Panc1 (cell line): ENCODE measurements around the gene VAV3. TPM values are rescaled to one million over a fixed set of nuclear protein-coding genes. Genes with fewer than 3 reads are reported as not detected.

Source experiments
- ATAC-seq: fragments of 200-7000 bp; cut with Tn5 transposase; 2 replicates; pipeline ENCODE4 v1.9.1; 2020; ENCODE audit warnings: mild to moderate bottlenecking, moderate library complexity
- BruUV-seq: library from RNA; stranded (reverse); fragments of 400-500 nt; replicated peaks from 2 replicates; lab custom pipeline; 2021; lab: Mats Ljungman, UMichigan
- CTCF ChIA-PET: fragments of 300-600 bp; sonication (Branson Sonifier 250); formaldehyde crosslinking; loops from one replicate; lab custom pipeline; 2022; ENCODE audit warnings: antibody characterized with exemption; lab: Charles Lee
- POLR2A ChIA-PET: fragments of 300-600 bp; sonication (Branson Sonifier 250); formaldehyde crosslinking; loops from one replicate; lab custom pipeline; 2022; ENCODE audit warnings: antibody characterized with exemption; lab: Charles Lee
- DNase-seq: peaks from one replicate; pipeline ENCODE4 v3.0.0-alpha.2; 2010; ENCODE audit warnings: low read depth, low spot score
- H3K27ac ChIP-seq: 2 replicates; pipeline ENCODE4 v1.5.1; 2011; ENCODE audit warnings: mild to moderate bottlenecking, low read length, inconsistent platforms
- H3K27me3 ChIP-seq: fragments of 200-500 bp; sonication (Bioruptor generic); 2 replicates; pipeline ENCODE4 v1.6.0; 2014; ENCODE audit warnings: low read length, inconsistent platforms; ENCODE audit not compliant: control insufficient read depth, insufficient read depth
- H3K36me3 ChIP-seq: fragments of 200-500 bp; sonication (Bioruptor generic); 2 replicates; pipeline ENCODE4 v1.5.1; 2014; ENCODE audit warnings: inconsistent platforms, mild to moderate bottlenecking, low read length, moderate library complexity; ENCODE audit not compliant: control insufficient read depth, insufficient read depth
- H3K4me1 ChIP-seq: 2 replicates; pipeline ENCODE4 v1.5.1; 2011; ENCODE audit warnings: inconsistent platforms, mild to moderate bottlenecking, low read length, moderate library complexity; ENCODE audit not compliant: control insufficient read depth, insufficient read depth
- H3K4me3 ChIP-seq, 2 experiments: 2 replicates each; pipeline ENCODE4 v1.5.1; 2011 to 2012; ENCODE audit warnings: low read depth in 2 of 2, low read length in 2 of 2, mild to moderate bottlenecking in 2 of 2, inconsistent platforms in 1 of 2, moderate library complexity in 1 of 2
- H3K9me3 ChIP-seq: fragments of 200-500 bp; sonication (Bioruptor generic); 2 replicates; pipeline ENCODE4 v1.5.1; 2014; ENCODE audit warnings: low read depth, mild to moderate bottlenecking, inconsistent platforms, low read length, moderate library complexity; ENCODE audit not compliant: control insufficient read depth, insufficient read depth
- POLR2AphosphoS5 ChIP-seq: IDR thresholded peaks from 2 replicates; pipeline ENCODE4 v1.6.1; 2012; ENCODE audit warnings: mild to moderate bottlenecking, low read depth, low read length, moderate library complexity
- REST ChIP-seq, 2 experiments: IDR thresholded peaks; 2 replicates each; pipeline ENCODE4 v1.6.1; 2011 to 2012; ENCODE audit warnings: low read depth in 2 of 2, control low read depth in 1 of 2, low read length in 1 of 2, mild to moderate bottlenecking in 1 of 2, moderate library complexity in 1 of 2; ENCODE audit not compliant: insufficient read depth in 1 of 2
- SIN3A ChIP-seq: IDR thresholded peaks from 2 replicates; pipeline ENCODE4 v1.6.1; 2012; ENCODE audit warnings: low read depth, mild to moderate bottlenecking, low read length, moderate library complexity, borderline replicate concordance; ENCODE audit not compliant: insufficient read depth
- TCF7L2 ChIP-seq: IDR thresholded peaks from 2 replicates; pipeline ENCODE4 v1.6.1; 2011; ENCODE audit warnings: mild to moderate bottlenecking, low read depth, low read length, inconsistent platforms
- in situ Hi-C: cut with HindIII; loops from 2 replicates; pipeline ENCODE4 v1.10.0; 2016; ENCODE audit warnings: low sequenced_read_pairs, low pct_unique_long_range_greater_than_20kb
- intact Hi-C: fragments of 100-400 bp; cut with micrococcal nuclease; formaldehyde crosslinking; loops from one replicate; pipeline ENCODE4 v1.10.0; 2022; ENCODE audit not compliant: unreplicated experiment
- total RNA-seq: library from RNA; stranded (reverse); gene quantifications from one replicate; pipeline ENCODE4 v1.2.1, GENCODE V29; 2021; ENCODE audit not compliant: unreplicated experiment
- TF ChIP-seq, protein P1 (sequence below): fragments of 450-650 bp; IDR thresholded peaks from 2 replicates; pipeline ENCODE4 v1.5.1; 2017; ENCODE audit warnings: mild to moderate bottlenecking

The VAV3 gene
- total RNA-seq, 1 experiment from 2014 or later: 0.23 TPM

- POLR2A ChIA-PET: no interaction called here
- no TSS peak for BruUV-seq
- CTCF ChIA-PET: no interaction called here
- H3K27ac ChIP-seq: no peak overlapping the region
- H3K4me1 ChIP-seq: no peaks in the 10 kb centered on the region
- intact Hi-C loops: no loop called here
- H3K4me3 ChIP-seq: no peak overlapping the region
- DNase-seq: no peak
- in situ Hi-C loops: no loop called here
- H3K36me3 ChIP-seq: no peaks in the 10 kb centered on the region
- no peak for TF ChIP-seq SIN3A
- TF ChIP-seq, protein P1, sequence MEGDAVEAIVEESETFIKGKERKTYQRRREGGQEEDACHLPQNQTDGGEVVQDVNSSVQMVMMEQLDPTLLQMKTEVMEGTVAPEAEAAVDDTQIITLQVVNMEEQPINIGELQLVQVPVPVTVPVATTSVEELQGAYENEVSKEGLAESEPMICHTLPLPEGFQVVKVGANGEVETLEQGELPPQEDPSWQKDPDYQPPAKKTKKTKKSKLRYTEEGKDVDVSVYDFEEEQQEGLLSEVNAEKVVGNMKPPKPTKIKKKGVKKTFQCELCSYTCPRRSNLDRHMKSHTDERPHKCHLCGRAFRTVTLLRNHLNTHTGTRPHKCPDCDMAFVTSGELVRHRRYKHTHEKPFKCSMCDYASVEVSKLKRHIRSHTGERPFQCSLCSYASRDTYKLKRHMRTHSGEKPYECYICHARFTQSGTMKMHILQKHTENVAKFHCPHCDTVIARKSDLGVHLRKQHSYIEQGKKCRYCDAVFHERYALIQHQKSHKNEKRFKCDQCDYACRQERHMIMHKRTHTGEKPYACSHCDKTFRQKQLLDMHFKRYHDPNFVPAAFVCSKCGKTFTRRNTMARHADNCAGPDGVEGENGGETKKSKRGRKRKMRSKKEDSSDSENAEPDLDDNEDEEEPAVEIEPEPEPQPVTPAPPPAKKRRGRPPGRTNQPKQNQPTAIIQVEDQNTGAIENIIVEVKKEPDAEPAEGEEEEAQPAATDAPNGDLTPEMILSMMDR: no peak
- no peak for ATAC-seq
- H3K9me3 ChIP-seq: no peaks in the 10 kb centered on the region
- H3K27me3 ChIP-seq: no peaks in the 10 kb centered on the region
These were observed 15.3 kb downstream of the VAV3 start for GRCh38 chr1:107949467-107950253.

DNA sequence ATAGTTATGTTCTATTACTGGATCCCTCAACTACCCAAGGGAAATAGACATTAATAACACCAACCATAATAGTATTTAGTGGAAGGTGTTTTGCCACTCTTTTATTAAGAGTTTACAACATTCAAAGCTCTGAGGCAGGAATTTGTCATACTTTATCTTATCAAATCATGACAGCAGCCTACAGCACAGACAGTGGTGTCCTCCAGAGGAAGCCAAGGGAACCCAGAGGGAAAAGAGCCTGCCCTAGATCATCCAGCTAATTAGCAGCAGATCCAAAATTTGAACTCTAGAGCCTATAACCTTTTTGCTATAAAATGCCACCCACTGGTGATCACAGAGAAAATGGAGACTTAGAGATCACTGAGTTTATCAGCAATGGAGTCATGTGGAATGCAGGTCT is 18.2 kb downstream of the VAV3 start:
- in situ Hi-C loops (no loop called here), intact Hi-C loops (no loop called here)
- no peaks in the 10 kb centered on the region for H3K4me1 ChIP-seq
- H3K27me3 ChIP-seq: no peaks in the 10 kb centered on the region
- DNase-seq: no peak
- no peak for ATAC-seq
- H3K4me3 ChIP-seq: no peak overlapping the region
- H3K36me3 ChIP-seq: no peaks in the 10 kb centered on the region
- no TSS peak for BruUV-seq
- H3K9me3 ChIP-seq: no peaks in the 10 kb centered on the region
- H3K27ac ChIP-seq: no peak overlapping the region
- no peak for TF ChIP-seq POLR2AphosphoS5
- TF ChIP-seq SIN3A: no peak
- TF ChIP-seq TCF7L2: no peak
- TF ChIP-seq, protein P1: no peak
- no peak for TF ChIP-seq REST (IDR thresholded peaks at IDR 0.05; ENCODE audit: insufficient read depth in 1 of 2, low read depth in 2 of 2, low read length in 1 of 2)
- ChIA-PET POLR2A (no interaction called here), CTCF (no interaction called here)
